22Rv1 (cell line): ENCODE measurements around the gene DISP2.

Experiments
- ZFX ChIP-seq: fragments of 450-650 bp; IDR thresholded peaks from 2 replicates; pipeline ENCODE4 v1.6.1; 2017; ENCODE audit warnings: antibody characterized with exemption, borderline replicate concordance
- TF ChIP-seq, protein P1 (sequence below): fragments of 450-650 bp; IDR thresholded peaks from 2 replicates; pipeline ENCODE4 v1.5.1; 2017; ENCODE audit warnings: mild to moderate bottlenecking

DNA sequence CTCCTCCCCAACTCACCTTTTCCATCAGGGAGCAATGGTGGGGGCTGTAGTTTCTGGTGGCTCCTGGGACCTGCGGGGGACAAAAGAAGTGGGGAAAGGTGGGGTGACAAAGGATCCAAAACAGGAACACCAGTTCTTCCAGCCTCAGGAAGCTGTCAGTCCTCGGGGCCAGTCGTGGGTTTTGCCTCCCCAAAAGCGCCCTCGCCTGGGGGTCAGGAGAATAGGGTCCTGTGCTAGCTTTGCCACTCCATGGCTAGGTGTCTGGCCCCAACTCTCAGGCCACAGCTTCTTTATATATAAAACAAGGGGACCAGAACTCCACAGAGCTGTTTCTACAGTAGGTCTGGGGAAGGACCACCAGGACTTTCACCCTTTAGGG lies 21.3 kb upstream of the DISP2 start:
- TF ChIP-seq, protein P1, sequence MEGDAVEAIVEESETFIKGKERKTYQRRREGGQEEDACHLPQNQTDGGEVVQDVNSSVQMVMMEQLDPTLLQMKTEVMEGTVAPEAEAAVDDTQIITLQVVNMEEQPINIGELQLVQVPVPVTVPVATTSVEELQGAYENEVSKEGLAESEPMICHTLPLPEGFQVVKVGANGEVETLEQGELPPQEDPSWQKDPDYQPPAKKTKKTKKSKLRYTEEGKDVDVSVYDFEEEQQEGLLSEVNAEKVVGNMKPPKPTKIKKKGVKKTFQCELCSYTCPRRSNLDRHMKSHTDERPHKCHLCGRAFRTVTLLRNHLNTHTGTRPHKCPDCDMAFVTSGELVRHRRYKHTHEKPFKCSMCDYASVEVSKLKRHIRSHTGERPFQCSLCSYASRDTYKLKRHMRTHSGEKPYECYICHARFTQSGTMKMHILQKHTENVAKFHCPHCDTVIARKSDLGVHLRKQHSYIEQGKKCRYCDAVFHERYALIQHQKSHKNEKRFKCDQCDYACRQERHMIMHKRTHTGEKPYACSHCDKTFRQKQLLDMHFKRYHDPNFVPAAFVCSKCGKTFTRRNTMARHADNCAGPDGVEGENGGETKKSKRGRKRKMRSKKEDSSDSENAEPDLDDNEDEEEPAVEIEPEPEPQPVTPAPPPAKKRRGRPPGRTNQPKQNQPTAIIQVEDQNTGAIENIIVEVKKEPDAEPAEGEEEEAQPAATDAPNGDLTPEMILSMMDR = no peak; the same call in 1 of the 2 replicates
- TF ChIP-seq ZFX = no peak
